ENCODE results near the gene MAD2L2. TPM values are rescaled to one million over a fixed set of nuclear protein-coding genes. Genes with fewer than 3 reads are reported as not detected.
A peak's percentile ranks its signal among the peaks of the same experiment; 100 is the strongest.

Gene MAD2L2
- total RNA-seq, 1 experiment from 2014 or later, result 283 TPM

GRCh38 chr1:11653101-11653860 lies 27.7 kb downstream of the MAD2L2 start:
- Mint-ChIP-seq H3K4me1 (peaks cover 38% of the 10 kb centered on the region), H3K27me3 (ENCODE audit: low read depth) (peaks cover 22% of the 10 kb centered on the region), H3K36me3 (peaks cover 24% of the 10 kb centered on the region), H3K4me3 (peak overlapping the region; percentile 68), H3K27ac (no peak overlapping the region), H3K9me3 (no peaks in the 10 kb centered on the region)
- CTCF ChIA-PET, result interaction anchor here (0.5 to 4.2 kb wide), 23 partner anchors 9 to 411 kb away, joined by 3 to 41 read pairs (median 5); partner anchors contain the start of genes AGTRAP, DISP3 and FBXO6
- ATAC-seq (peak; percentile 3; the same call in 1 of the 2 replicates), DNase-seq (ENCODE audit: low spot score) (peak; percentile 55)
- POLR2A ChIA-PET, result interaction anchor here (0.6 to 2.3 kb wide), 4 partner anchors 11 to 1003 kb away, joined by 3 to 14 read pairs (median 3); partner anchors contain the start of gene FBXO6
- no peak for TF ChIP-seq CDX4 (CRISPR knock-in tag; IDR thresholded peaks at IDR 0.05; ENCODE audit: borderline replicate concordance)
- TF ChIP-seq ZNF416 (CRISPR knock-in tag; IDR thresholded peaks at IDR 0.05), result no peak
- TF ChIP-seq EMX1 (CRISPR knock-in tag; IDR thresholded peaks at IDR 0.05), result no peak
- no peak for TF ChIP-seq ZNF219 (CRISPR knock-in tag; IDR thresholded peaks at IDR 0.05; ENCODE audit: borderline replicate concordance)
- no peak for TF ChIP-seq CTCF (IDR thresholded peaks at IDR 0.05)
- TF ChIP-seq ZNF532 (CRISPR knock-in tag; IDR thresholded peaks at IDR 0.05; ENCODE audit: borderline replicate concordance), result no peak
- TF ChIP-seq ZSCAN18 (CRISPR knock-in tag; IDR thresholded peaks at IDR 0.05), result no peak
- TF ChIP-seq PRDM15 (CRISPR knock-in tag; IDR thresholded peaks at IDR 0.05), result no peak
- no peak for TF ChIP-seq TCF7 (CRISPR knock-in tag; IDR thresholded peaks at IDR 0.05; ENCODE audit: low read depth)
- TF ChIP-seq HMGXB4 (CRISPR knock-in tag; IDR thresholded peaks at IDR 0.05), result no peak
- TF ChIP-seq SP1 (CRISPR knock-in tag; conservative IDR thresholded peaks at IDR 0.05), result no peak
- no peak for TF ChIP-seq ATF6 (CRISPR knock-in tag; IDR thresholded peaks at IDR 0.05)
